ENCODE results near the gene PTPRA. TPM values are rescaled to one million over a fixed set of nuclear protein-coding genes. Genes with fewer than 3 reads are reported as not detected.

PTPRA gene
- total RNA-seq, 4 donors from 2014 or later: 26.2 to 53.7 (median 42.4) TPM

GRCh38 chr20:3039426-3039825, 166.1 kb downstream of the PTPRA start:
- Histone ChIP-seq H3K4me1 (peaks cover 0 to 21% (median 6%) of the 10 kb centered on the region in 3 donors), H3K27me3 (no peaks in the 10 kb centered on the region), H3K27ac (no peak overlapping the region), H3K9me3 (no peaks in the 10 kb centered on the region), H3K4me3 (no peak overlapping the region), H3K36me3 (peaks cover 23 to 67% (median 25%) of the 10 kb centered on the region in 3 donors)
- 85 to 100% methylated on average over 2 to 3 of the region's 4 CpGs for WGBS, 2 donors
- no peak for TF ChIP-seq CTCF (IDR thresholded peaks at IDR 0.05)
- TF ChIP-seq POLR2A (IDR thresholded peaks at IDR 0.05): no peak
- DNase-seq: no peak
- intact Hi-C loops (cut with DNase I): no loop called here

- DNase-seq: no peak
- H3K36me3 ChIP-seq: peaks cover 23 to 60% (median 25%) of the 10 kb centered on the region in 3 donors
- intact Hi-C loops (cut with DNase I): no loop called here
These were observed 166.8 kb downstream of the PTPRA start for GRCh38 chr20:3040086-3040485.

GRCh38 chr20:3041854-3042409, 168.7 kb downstream of the PTPRA start:
- Histone ChIP-seq H3K27ac (peak overlapping the region in 3 of 4 donors; percentile 46 to 66 (median 57)), H3K4me1 (peaks cover 3 to 36% (median 9%) of the 10 kb centered on the region in 3 donors), H3K27me3 (no peaks in the 10 kb centered on the region), H3K4me3 (no peak overlapping the region), H3K9me3 (no peaks in the 10 kb centered on the region), H3K36me3 (peaks cover 9 to 42% (median 14%) of the 10 kb centered on the region in 3 donors)
- intact Hi-C loops (cut with DNase I): no loop called here
- TF ChIP-seq POLR2A (IDR thresholded peaks at IDR 0.05): no peak
- TF ChIP-seq CTCF (IDR thresholded peaks at IDR 0.05): no peak
- DNase-seq: no peak
- WGBS, 2 donors: 26 to 52% methylated on average over 9 to 10 of the region's 10 CpGs

More at GRCh38 chr20:3040086-3040485, 166.8 kb downstream of the PTPRA start:
- H3K27me3 ChIP-seq: no peaks in the 10 kb centered on the region
- WGBS, 2 donors: 89 to 96% methylated on average over 4 of the region's 8 CpGs
- TF ChIP-seq CTCF (IDR thresholded peaks at IDR 0.05): no peak
- TF ChIP-seq POLR2A (IDR thresholded peaks at IDR 0.05): no peak
- H3K4me1 ChIP-seq: peaks cover 0 to 26% (median 6%) of the 10 kb centered on the region in 3 donors
- no peaks in the 10 kb centered on the region for H3K9me3 ChIP-seq
- no peak overlapping the region for H3K27ac ChIP-seq
- H3K4me3 ChIP-seq: no peak overlapping the region

- H3K4me3 ChIP-seq: no peak overlapping the region
- H3K36me3 ChIP-seq: peaks cover 3 to 37% (median 7%) of the 10 kb centered on the region in 3 donors
- intact Hi-C loops (cut with DNase I): no loop called here
- no peak for TF ChIP-seq CTCF (IDR thresholded peaks at IDR 0.05)
- TF ChIP-seq POLR2A (IDR thresholded peaks at IDR 0.05): no peak
- H3K27me3 ChIP-seq: no peaks in the 10 kb centered on the region
- no peaks in the 10 kb centered on the region for H3K9me3 ChIP-seq
- peak overlapping the region in 3 of 4 donors; percentile 46 to 66 (median 57) for H3K27ac ChIP-seq
- 40 to 79% methylated on average over 1 to 2 of the region's 5 CpGs for WGBS, 2 donors
- DNase-seq: no peak
- H3K4me1 ChIP-seq: peaks cover 6 to 43% (median 16%) of the 10 kb centered on the region in 3 donors
These were observed 169.3 kb downstream of the PTPRA start for GRCh38 chr20:3042625-3043024.

- Histone ChIP-seq H3K4me1 (peaks cover 6 to 47% (median 17%) of the 10 kb centered on the region in 3 donors), H3K27me3 (no peaks in the 10 kb centered on the region), H3K36me3 (peaks cover 7 to 37% (median 12%) of the 10 kb centered on the region in 3 donors), H3K4me3 (no peak within 1 kb of the TSS), H3K9me3 (no peaks in the 10 kb centered on the region), H3K27ac (peak within 1 kb of the TSS in 3 of 4 donors; percentile 46 to 66 (median 57))
- no peak for DNase-seq
- WGBS, 2 donors: 86% methylated on average over 3 of the region's 3 CpGs; no CpG with 5 or more reads in 1 of the 2 donors
- TF ChIP-seq CTCF (IDR thresholded peaks at IDR 0.05) (no peak), POLR2A (IDR thresholded peaks at IDR 0.05) (no peak)
- intact Hi-C loops (cut with DNase I): no loop called here
These were observed 170.0 kb downstream of the PTPRA start, which contains the start of gene GNRH2 for GRCh38 chr20:3043322-3043721. TSS of gene GNRH2 (plus strand) at chr20:3043622. CDS start at chr20:3044415, 793 bp downstream.
